ENCODE measurements around the gene ABTB2.
"Not testable (repeated sequence)": the region's sequence is repeated elsewhere in the genome, so short reads cannot be mapped to it uniquely, and the experiment has no call there.

Gene ABTB2

GRCh38 chr11:34182921-34183685, 174.7 kb downstream of the ABTB2 start:
- no peak for DNase-seq

DNA sequence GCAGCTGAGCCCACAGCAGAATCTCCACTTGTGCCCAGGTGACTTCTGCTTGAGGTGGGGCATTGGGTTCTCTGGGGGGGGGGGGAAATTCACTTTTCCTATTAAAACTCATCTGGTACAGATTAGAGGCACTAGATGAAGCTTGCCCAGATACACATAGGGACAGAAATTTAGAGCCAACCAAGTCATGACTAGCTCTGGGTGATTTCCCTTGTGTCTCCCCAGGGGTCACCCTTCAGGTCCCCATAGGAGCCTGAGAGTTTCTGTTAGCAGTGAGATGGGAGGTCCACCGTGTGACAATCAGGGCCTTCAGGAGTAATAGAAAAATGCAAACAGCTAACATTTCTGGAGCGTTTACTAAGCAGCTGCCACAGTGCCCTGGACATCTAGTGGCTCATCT, 175.4 kb downstream of the ABTB2 start:
- no peak for DNase-seq

- no peak for DNase-seq
Measured at GRCh38 chr11:34181856-34182405, 175.9 kb downstream of the ABTB2 start.

- no peak for DNase-seq
Measured at GRCh38 chr11:34181251-34181650, 176.6 kb downstream of the ABTB2 start.

GRCh38 chr11:34180814-34181165, 177.0 kb downstream of the ABTB2 start:
- DNase-seq, result not testable (repeated sequence)

- no peak for DNase-seq
Measured at GRCh38 chr11:34180040-34180813, 177.6 kb downstream of the ABTB2 start.

- no peak for DNase-seq
Measured at GRCh38 chr11:34179026-34179675, 178.7 kb downstream of the ABTB2 start.

DNA sequence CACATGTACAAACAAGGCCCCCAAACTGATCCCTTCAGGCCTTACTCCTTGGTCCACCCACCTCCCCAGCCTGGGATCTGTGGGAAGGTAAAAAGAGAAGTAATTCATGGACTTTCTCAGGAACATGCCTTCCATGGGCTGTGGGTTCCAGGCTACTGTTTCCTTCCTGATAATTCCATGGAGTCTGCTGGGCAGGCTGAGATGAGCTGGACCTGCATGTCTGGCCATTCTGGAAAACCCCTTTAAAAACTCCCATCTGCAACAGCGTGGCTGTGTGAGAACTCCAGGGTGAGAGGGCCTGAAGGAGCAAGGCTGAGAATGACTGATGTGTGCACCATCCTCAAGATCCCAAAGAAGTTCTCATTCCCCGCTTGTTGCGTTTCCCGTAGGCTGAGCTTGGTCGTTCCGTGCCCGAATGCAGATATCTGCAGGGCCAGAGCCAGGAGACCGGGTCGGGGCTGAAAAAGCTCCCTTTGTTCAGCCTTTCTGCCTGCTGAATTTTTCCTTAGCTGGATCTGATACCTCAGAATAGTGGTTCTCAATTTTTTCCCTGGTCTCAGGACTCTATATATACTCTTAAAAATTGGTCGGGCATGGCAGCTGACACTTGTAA, 179.5 kb downstream of the ABTB2 start:
- no peak for DNase-seq

DNA sequence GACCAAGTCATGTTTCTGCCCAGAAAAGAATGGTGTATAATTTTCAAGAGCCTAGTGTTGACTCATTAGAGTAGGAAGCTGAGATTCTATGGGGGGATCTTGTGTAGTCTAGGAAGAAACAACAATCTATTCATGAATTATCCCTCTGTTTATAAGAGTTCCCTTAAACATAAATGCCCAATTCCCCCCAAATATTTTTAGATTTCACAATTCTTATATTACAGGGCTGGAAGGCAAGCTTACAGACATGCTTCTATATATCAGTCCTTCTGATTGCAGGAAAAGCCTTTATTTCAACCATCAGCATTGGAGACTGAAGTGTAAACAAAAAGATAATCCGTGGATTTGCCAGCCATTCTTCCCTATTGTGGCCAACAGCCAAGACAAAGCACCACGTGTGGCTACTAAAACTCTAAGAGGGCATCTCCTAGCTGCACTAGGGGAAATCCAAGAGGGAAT, 181.0 kb downstream of the ABTB2 start:
- no peak for DNase-seq

DNA sequence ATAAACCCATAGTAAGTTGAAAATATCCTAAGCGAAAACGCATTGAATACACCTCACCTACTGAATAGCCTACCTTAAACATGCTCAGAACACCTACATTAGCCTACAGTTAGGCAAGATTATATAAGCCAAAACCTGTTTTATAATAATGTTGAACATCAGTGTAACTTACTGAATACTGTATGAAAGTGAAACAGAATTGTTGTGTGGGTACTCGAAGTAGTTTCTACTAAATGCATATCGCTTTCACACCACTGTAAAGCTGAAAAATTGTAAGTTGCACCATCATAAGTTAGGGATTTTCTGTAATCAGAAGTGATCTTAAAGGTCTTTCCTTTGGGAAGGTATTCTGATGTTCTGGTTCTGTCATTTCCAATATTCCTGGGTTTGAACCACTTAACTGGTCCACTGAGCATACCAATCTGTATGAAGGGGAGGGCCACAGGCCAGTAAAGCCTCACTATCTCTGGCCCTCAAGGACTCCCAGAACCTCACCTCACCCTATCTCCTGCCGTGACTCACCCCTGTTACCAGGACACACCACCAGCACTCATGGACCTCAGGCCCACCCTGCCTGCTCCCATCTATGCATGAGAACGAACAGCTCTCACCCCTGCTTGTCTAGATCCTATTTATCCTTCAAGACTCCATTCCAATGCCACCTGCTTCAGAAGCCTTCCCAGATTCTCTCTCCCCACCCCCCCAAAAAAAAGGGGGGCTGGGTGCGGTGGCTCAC, 182.4 kb downstream of the ABTB2 start:
- no peak for DNase-seq

DNA sequence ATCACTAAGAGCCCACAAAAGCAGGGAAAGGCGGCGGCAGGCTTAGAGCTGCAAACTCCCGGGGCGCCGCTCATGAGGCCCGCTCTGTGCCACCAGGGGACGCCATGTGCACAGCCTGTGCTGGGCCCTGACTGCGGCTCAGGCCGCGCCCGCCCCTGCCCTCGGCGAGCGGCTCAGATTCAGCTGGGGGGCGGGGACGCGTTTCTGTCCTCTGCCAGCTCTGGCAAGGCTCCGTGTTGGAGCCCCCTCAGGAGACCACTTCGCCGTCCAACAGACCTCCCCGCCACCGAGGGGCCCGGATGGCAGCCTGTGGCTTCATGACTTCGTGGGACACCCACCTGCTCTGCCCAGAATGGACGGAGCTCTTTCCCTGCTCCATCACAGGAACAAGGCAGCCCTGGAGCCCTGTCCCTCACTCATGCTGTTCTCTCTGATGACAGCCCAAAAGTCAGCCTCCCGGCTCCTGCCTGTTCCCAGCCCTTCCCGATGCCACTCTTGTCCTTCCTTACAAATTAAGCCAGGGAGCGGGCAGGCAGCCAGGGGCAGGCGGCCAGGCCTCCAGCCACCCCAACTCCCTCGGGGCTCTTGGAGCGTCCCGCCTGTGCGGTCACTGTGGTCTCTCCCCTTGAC, 183.3 kb downstream of the ABTB2 start:
- DNase-seq, result peak; percentile 64

GRCh38 chr11:34173050-34173449, 184.8 kb downstream of the ABTB2 start:
- DNase-seq, result no peak

- DNase-seq, result no peak
Measured at GRCh38 chr11:34169686-34170085, 188.1 kb downstream of the ABTB2 start.

DNA sequence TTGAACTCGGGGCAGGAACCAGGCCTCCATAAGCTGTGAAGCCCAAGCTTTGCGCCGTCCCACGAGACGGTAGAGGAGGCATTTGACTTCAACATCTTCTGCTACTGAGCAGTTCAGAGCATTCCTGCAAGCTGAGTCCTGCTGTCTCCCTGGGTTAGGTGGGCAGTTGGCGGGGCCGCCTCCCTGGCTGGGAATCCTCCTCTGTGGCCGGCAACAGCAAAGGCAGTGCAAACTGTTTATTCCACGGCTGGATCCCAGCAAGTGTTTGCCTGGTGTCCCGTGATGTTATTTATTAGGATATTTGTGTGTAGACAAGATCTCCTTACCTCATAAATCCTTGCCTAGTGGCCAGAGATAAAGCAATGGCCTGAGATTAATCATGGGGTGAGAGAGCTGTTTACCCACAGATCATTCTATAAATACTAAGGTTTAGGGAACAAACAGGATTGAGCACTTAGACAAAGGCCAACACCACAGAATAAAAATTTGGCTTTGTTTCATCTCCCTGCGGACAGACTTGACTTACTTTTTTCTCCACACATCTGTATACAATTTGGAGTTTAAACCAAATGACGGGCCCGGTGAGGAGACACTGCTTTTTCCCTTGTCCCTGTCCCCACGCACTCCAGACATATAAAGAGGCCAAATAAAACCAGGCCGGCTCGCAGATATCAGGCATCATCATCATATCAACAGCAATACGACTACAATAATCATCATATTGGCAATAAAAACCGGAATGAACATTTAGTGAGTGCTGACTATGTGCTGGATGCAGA, 189.0 kb downstream of the ABTB2 start:
- DNase-seq, result peak; percentile 40

DNA sequence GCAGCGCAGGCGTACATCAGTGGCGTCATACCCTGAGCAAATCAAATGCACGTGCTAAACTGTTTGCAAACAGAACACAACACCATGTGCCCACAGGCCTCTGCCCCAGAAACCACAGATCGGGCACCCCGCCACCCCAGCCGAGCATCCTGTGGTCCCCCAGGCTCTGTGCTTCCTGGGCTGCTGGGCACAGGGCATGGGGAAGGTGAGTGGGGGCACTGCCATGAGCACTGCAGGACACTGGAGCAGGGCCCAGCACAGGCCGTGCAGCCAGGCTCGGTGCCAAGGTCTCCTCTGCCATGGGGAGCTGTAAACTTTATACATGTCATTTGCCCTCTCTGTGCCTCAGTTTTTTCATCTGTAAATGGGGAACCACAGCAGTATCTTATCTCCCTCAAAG, 189.8 kb downstream of the ABTB2 start:
- DNase-seq, result no peak

GRCh38 chr11:34166806-34167740, 190.7 kb downstream of the ABTB2 start:
- DNase-seq, result no peak

DNA sequence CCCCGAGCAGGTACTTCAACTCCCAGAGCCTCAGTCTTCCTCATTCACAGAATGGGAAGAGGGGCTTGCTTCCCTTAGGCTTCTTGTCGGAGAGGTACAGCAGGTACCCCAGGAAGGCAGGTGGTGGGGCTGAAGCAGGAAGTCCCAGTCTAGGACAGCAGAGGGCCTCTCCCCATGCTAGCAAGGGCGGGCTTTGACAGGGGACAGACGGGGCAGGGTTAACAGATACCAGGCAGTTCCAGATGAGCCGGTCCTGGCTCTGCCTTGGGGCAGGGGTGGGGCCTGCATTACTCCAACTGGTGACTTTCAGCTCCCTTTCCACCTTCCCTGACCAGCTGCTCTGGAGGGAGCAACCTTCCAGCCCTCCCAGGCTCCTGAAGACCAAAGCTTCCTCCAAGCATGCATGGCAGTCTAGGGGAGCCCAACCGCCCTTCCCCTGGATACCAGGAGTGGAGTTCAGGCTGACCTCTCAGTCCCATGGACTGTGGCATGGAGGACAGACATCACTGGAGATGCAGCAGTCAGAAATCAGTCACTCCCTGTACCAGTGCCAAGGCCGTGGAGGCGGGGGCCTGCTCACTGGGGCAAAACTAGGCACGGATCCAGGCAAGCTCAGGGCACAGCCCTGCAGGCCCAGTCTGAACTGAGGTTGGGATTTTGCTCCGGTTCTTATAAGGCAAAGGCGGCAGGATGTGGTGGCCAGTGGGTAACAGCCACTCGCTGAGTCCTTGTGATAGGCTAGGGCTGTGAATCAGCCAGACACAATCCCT, 191.8 kb downstream of the ABTB2 start:
- no peak for DNase-seq

DNA sequence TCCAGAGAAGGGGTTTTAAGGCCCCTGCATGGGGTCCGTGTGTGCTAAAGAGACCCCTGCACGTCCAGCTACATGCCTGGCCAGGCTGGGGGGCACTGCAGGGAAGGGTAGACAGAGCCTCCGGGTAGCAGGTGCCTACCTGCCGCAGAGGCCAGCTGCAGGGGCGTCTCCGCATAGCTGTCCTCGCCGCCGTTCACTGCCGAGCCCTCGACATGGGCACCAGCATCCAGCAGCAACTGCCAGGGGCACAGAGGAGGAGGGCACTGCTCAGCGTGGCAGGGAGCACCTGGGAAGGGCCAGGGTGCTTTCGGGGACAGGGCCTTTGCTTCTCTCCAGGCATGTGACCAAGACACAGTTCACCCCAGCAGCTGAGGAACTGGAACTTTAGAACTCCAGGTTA, 192.7 kb downstream of the ABTB2 start:
- DNase-seq, result no peak

GRCh38 chr11:34162856-34163255, 195.0 kb downstream of the ABTB2 start:
- DNase-seq, result no peak
